ENCODE results near the gene GALNS.
A peak's percentile ranks its signal among the peaks of the same experiment; 100 is the strongest.

GALNS gene

DNA sequence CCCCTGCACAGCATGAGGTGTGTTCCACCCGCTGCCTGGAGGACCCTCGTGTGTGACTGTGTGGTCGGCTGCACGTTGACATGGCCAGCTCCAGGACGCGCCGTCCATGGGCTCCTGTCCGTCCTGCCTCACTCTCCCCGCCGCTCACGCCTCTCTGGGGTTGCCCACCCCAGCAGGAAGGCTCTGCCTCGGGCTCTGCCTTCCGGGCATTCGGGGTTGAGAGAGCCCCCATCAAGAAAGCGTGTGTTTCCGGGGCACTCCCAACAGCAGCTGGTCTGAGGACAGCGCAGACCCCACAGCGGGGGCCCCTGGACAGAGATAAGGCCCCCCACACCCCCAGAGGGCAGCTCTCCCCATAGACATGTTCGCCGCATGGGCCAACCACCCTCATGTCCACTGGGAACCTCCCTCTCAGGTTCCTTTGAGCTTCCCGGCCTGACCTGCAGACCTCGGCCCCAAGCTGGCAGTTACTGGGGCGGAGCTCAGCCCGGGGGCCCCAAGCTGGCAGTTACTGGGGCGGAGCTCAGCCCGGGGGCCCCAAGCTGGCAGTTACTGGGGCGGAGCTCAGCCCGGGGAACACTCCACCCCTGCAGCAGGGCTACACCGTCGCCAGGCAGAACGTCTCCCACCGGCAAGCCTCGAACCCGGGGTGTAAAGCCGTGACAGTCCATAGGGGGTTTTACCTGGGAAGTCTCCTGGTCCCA, 63.3 kb downstream of the GALNS start:
- TF ChIP-seq, protein P1, sequence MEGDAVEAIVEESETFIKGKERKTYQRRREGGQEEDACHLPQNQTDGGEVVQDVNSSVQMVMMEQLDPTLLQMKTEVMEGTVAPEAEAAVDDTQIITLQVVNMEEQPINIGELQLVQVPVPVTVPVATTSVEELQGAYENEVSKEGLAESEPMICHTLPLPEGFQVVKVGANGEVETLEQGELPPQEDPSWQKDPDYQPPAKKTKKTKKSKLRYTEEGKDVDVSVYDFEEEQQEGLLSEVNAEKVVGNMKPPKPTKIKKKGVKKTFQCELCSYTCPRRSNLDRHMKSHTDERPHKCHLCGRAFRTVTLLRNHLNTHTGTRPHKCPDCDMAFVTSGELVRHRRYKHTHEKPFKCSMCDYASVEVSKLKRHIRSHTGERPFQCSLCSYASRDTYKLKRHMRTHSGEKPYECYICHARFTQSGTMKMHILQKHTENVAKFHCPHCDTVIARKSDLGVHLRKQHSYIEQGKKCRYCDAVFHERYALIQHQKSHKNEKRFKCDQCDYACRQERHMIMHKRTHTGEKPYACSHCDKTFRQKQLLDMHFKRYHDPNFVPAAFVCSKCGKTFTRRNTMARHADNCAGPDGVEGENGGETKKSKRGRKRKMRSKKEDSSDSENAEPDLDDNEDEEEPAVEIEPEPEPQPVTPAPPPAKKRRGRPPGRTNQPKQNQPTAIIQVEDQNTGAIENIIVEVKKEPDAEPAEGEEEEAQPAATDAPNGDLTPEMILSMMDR (conservative IDR thresholded peaks at IDR 0.05; ENCODE audit: low read length): no peak
- Histone ChIP-seq H3F3A (ENCODE audit: low read depth) (0 out of 2 replicates have a peak, but pooled peaks cover 3% of the 10 kb centered on the region), H3K4me2 (ENCODE audit: low read depth, low read length, poor library complexity, severe bottlenecking) (peak overlapping the region; percentile 74), H2AFZ (ENCODE audit: low read length) (no peak overlapping the region), H3K9me2 (replicated peaks; ENCODE audit: low read depth, low read length) (no peaks in the 10 kb centered on the region), H3K9ac (ENCODE audit: low read depth, low read length, poor library complexity, severe bottlenecking) (peak overlapping the region; percentile 71), H4K20me1 (ENCODE audit: insufficient read depth, low read length, poor library complexity, severe bottlenecking) (no peaks in the 10 kb centered on the region), H3K4me3 (ENCODE audit: low read length, poor library complexity, severe bottlenecking) (peak overlapping the region; percentile 60), H3K36me3 (ENCODE audit: insufficient read depth, low read length) (no peaks in the 10 kb centered on the region), H3K4me1 (ENCODE audit: insufficient read depth, low read length, poor library complexity, severe bottlenecking) (peaks cover 52% of the 10 kb centered on the region), H3K27me3 (ENCODE audit: insufficient read depth, low read length, poor library complexity, severe bottlenecking) (no peaks in the 10 kb centered on the region), H3K9me3 (ENCODE audit: insufficient read depth, low read depth, low read length) (no peaks in the 10 kb centered on the region), H3K79me2 (ENCODE audit: insufficient read depth, low read length) (peaks cover 36% of the 10 kb centered on the region; the same call in 1 of the 2 replicates)

DNA sequence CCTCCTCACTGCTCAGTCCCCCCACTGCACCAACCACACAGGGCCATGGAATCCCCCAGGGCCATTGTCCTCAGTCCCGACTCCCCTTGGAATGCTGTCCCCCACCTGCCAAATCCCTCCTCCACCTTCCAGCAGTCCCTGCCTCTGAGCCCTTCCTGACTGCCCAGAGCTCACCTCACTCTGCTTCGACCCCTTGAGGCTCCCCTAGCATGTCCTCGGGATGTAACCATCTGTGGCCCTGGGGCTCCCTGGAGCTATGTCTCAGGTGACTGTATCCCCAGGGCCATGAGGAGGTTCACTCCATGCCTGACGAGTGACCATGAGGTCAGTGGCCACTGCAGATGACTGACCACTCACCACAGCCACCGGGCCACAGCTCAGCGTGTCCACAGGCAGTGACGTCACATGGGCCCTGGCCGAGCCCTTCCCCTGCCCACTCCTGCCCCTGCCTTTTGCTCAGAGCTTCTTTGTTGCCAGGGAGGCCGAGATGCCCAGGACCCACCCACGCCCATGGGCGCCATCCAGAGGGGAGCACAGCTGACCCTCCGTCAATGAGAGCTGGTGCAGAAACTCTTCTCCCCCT, 64.0 kb downstream of the GALNS start:
- Histone ChIP-seq H3K79me2 (ENCODE audit: insufficient read depth, low read length) (peaks cover 30% of the 10 kb centered on the region; the same call in 1 of the 2 replicates), H3K4me3 (ENCODE audit: low read length, poor library complexity, severe bottlenecking) (peak overlapping the region; percentile 48), H3F3A (ENCODE audit: low read depth) (0 out of 2 replicates have a peak, but pooled peaks cover 3% of the 10 kb centered on the region), H3K9me3 (ENCODE audit: insufficient read depth, low read depth, low read length) (no peaks in the 10 kb centered on the region), H3K36me3 (ENCODE audit: insufficient read depth, low read length) (no peaks in the 10 kb centered on the region), H3K4me2 (ENCODE audit: low read depth, low read length, poor library complexity, severe bottlenecking) (peak overlapping the region; percentile 74), H2AFZ (ENCODE audit: low read length) (no peak overlapping the region), H3K27me3 (ENCODE audit: insufficient read depth, low read length, poor library complexity, severe bottlenecking) (no peaks in the 10 kb centered on the region), H3K4me1 (ENCODE audit: insufficient read depth, low read length, poor library complexity, severe bottlenecking) (peaks cover 49% of the 10 kb centered on the region), H3K9ac (ENCODE audit: low read depth, low read length, poor library complexity, severe bottlenecking) (peak overlapping the region; percentile 71), H4K20me1 (ENCODE audit: insufficient read depth, low read length, poor library complexity, severe bottlenecking) (no peaks in the 10 kb centered on the region), H3K9me2 (replicated peaks; ENCODE audit: low read depth, low read length) (no peaks in the 10 kb centered on the region)
- TF ChIP-seq, protein P1 (conservative IDR thresholded peaks at IDR 0.05; ENCODE audit: low read length): no peak
- TF ChIP-seq EZH2phosphoT487 (IDR thresholded peaks at IDR 0.05; ENCODE audit: borderline replicate concordance): no peak

DNA sequence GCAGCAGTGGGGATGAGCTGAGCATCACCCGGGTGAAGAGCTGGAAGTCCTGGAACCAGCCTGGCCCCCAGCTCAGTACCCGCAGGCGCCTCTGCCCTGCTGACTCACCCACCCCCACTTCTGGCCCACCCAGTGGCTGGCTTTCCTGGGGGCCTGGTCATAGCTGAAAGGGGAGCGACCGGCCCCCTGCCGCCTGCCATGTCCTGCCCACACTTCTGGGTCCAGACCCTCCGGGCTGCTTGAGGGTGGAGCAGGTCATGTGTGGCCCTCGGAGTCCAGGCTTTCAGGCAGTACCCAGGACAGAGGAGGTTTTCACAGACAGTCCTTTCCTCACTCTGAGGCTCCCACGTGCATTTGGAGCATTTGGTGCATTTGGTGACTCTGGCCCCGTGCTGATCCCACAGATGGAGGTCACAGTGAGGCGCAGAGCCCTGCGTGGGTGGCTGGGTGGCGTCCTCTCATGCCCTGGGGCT, 64.6 kb downstream of the GALNS start:
- Histone ChIP-seq H3K9ac (ENCODE audit: low read depth, low read length, poor library complexity, severe bottlenecking) (peak overlapping the region; percentile 71), H3K79me2 (ENCODE audit: insufficient read depth, low read length) (peaks cover 29% of the 10 kb centered on the region; the same call in 1 of the 2 replicates), H3K4me1 (ENCODE audit: insufficient read depth, low read length, poor library complexity, severe bottlenecking) (peaks cover 49% of the 10 kb centered on the region), H3K9me3 (ENCODE audit: insufficient read depth, low read depth, low read length) (no peaks in the 10 kb centered on the region), H3K27me3 (ENCODE audit: insufficient read depth, low read length, poor library complexity, severe bottlenecking) (no peaks in the 10 kb centered on the region), H3F3A (ENCODE audit: low read depth) (0 out of 2 replicates have a peak, but pooled peaks cover 3% of the 10 kb centered on the region), H2AFZ (ENCODE audit: low read length) (no peak overlapping the region), H3K4me2 (ENCODE audit: low read depth, low read length, poor library complexity, severe bottlenecking) (peak overlapping the region; percentile 74), H4K20me1 (ENCODE audit: insufficient read depth, low read length, poor library complexity, severe bottlenecking) (no peaks in the 10 kb centered on the region), H3K4me3 (ENCODE audit: low read length, poor library complexity, severe bottlenecking) (peak overlapping the region; percentile 60), H3K9me2 (replicated peaks; ENCODE audit: low read depth, low read length) (no peaks in the 10 kb centered on the region), H3K36me3 (ENCODE audit: insufficient read depth, low read length) (no peaks in the 10 kb centered on the region)
- TF ChIP-seq EZH2phosphoT487 (IDR thresholded peaks at IDR 0.05; ENCODE audit: borderline replicate concordance): no peak
- TF ChIP-seq, protein P1 (conservative IDR thresholded peaks at IDR 0.05; ENCODE audit: low read length): no peak

Measured in Loucy (cell line).